Prostate gland (tissue), 2 donors: ENCODE results near the gene CABS1. TPM values are rescaled to one million over a fixed set of nuclear protein-coding genes. Genes with fewer than 3 reads are reported as not detected.

Experiments
- DNase-seq: peaks from one replicate; pipeline ENCODE4 v3.0.0-alpha.2; 2019; ENCODE audit warnings: low spot score
- H3K27ac ChIP-seq, 2 donors: fragments of 200-600 bp; sonication (generic); 2 replicates each; pipeline ENCODE4 v1.5.1; 2017 to 2019
- H3K27me3 ChIP-seq: fragments of 200-600 bp; sonication (generic); replicated peaks from 2 replicates; pipeline ENCODE4 v1.5.1; 2019; ENCODE audit not compliant: insufficient read depth
- H3K36me3 ChIP-seq, 2 donors: fragments of 200-600 bp; sonication (generic); 1 replicate in 1 of 2; 2 replicates in 1 of 2; pipeline versions ENCODE4 v1.5.1 to v1.8.1; 2017 to 2019
- H3K4me1 ChIP-seq: fragments of 200-600 bp; sonication (generic); replicated peaks from 2 replicates; pipeline ENCODE4 v1.5.1; 2019
- H3K4me3 ChIP-seq, 2 donors: fragments of 200-600 bp; sonication (generic); 2 replicates each; pipeline ENCODE4 v1.5.1; 2017 to 2019
- H3K9me3 ChIP-seq: fragments of 200-600 bp; sonication (generic); 2 replicates; pipeline ENCODE4 v1.5.1; 2017
- CTCF ChIP-seq, 4 experiments: fragments of 200-600 bp in 2 of 4; fragments of 450-650 bp in 2 of 4; sonication (generic) in 2 of 4; IDR thresholded peaks; 1 replicate in 3 of 4; 2 replicates in 1 of 4; pipeline ENCODE4 v1.5.1; 2016 to 2019; ENCODE audit warnings: antibody characterized with exemption in 4 of 4, mild to moderate bottlenecking in 2 of 4, moderate library complexity in 2 of 4
- POLR2A ChIP-seq: fragments of 450-650 bp; IDR thresholded peaks from one replicate; pipeline ENCODE4 v1.6.1; 2016; ENCODE audit warnings: antibody characterized with exemption, mild to moderate bottlenecking
- POLR2AphosphoS5 ChIP-seq: sonication (generic); formaldehyde crosslinking; IDR thresholded peaks from one replicate; pipeline ENCODE4 v1.6.1; 2017; ENCODE audit warnings: antibody characterized with exemption
- WGBS: methylation state at CpG from one replicate; pipeline ENCODE4 v1.1.5; 2018; 5-methylcytosine and 5-hydroxymethylcytosine counted together
- intact Hi-C: fragments of 100-400 bp; cut with DNase I; formaldehyde crosslinking; loops from one replicate; pipeline ENCODE4 v1.14.2; 2022
- total RNA-seq, 2 donors: library from RNA; depleted of rRNA; stranded (reverse); fragments of >200 nt; gene quantifications; one replicate each; pipeline ENCODE4 v1.1.0, GENCODE V29; 2016

CABS1 gene
- total RNA-seq, 2 donors from 2014 or later, result 2.4 TPM; not detected in 1

- Histone ChIP-seq H3K27ac (no peak overlapping the region), H3K27me3 (no peaks in the 10 kb centered on the region), H3K36me3 (no peaks in the 10 kb centered on the region), H3K4me1 (no peaks in the 10 kb centered on the region), H3K9me3 (no peaks in the 10 kb centered on the region), H3K4me3 (no peak overlapping the region)
- no peak for DNase-seq
- TF ChIP-seq POLR2AphosphoS5 (no peak), CTCF (IDR thresholded peaks at IDR 0.05) (no peak), POLR2A (no peak)
- intact Hi-C loops, result no loop called here
- WGBS, result 95% methylated on average over 2 of the region's 2 CpGs
Measured at GRCh38 chr4:70299643-70300042, 35.1 kb upstream of the CABS1 start.

GRCh38 chr4:70300215-70300614 lies 34.6 kb upstream of the CABS1 start:
- no peak for TF ChIP-seq CTCF (IDR thresholded peaks at IDR 0.05)
- Histone ChIP-seq H3K9me3 (no peaks in the 10 kb centered on the region), H3K4me1 (no peaks in the 10 kb centered on the region), H3K4me3 (no peak overlapping the region), H3K27me3 (no peaks in the 10 kb centered on the region), H3K27ac (no peak overlapping the region), H3K36me3 (no peaks in the 10 kb centered on the region)
- no peak for DNase-seq
- intact Hi-C loops, result no loop called here
- 97% methylated on average over 4 of the region's 4 CpGs for whole genome bisulfite sequencing

- Histone ChIP-seq H3K4me3 (no peak overlapping the region), H3K4me1 (no peaks in the 10 kb centered on the region), H3K27ac (no peak overlapping the region), H3K27me3 (no peaks in the 10 kb centered on the region), H3K36me3 (no peaks in the 10 kb centered on the region), H3K9me3 (no peaks in the 10 kb centered on the region)
- intact Hi-C loops, result no loop called here
- DNase-seq, result no peak
- TF ChIP-seq POLR2AphosphoS5 (no peak), POLR2A (no peak), CTCF (IDR thresholded peaks at IDR 0.05) (no peak)
- WGBS, result 25% methylated on average over 1 of the region's 1 CpG
Measured at GRCh38 chr4:70303090-70303489, 31.7 kb upstream of the CABS1 start.

- no peaks in the 10 kb centered on the region for H3K36me3 ChIP-seq
- H3K4me1 ChIP-seq, result no peaks in the 10 kb centered on the region
- H3K4me3 ChIP-seq, result no peak overlapping the region
- DNase-seq, result no peak
- intact Hi-C loops, result no loop called here
- WGBS, result 62% methylated on average over 4 of the region's 4 CpGs
- no peaks in the 10 kb centered on the region for H3K9me3 ChIP-seq
- H3K27ac ChIP-seq, result no peak overlapping the region
- TF ChIP-seq POLR2AphosphoS5, result no peak
- TF ChIP-seq CTCF (IDR thresholded peaks at IDR 0.05), result no peak
- TF ChIP-seq POLR2A, result no peak
- no peaks in the 10 kb centered on the region for H3K27me3 ChIP-seq
Measured at GRCh38 chr4:70305601-70306000, 29.2 kb upstream of the CABS1 start.

- no peak for DNase-seq
- no peaks in the 10 kb centered on the region for H3K36me3 ChIP-seq
- no peaks in the 10 kb centered on the region for H3K4me1 ChIP-seq
- H3K9me3 ChIP-seq, result no peaks in the 10 kb centered on the region
- intact Hi-C loops, result no loop called here
- no peak overlapping the region for H3K27ac ChIP-seq
- no peaks in the 10 kb centered on the region for H3K27me3 ChIP-seq
- no peak overlapping the region for H3K4me3 ChIP-seq
- WGBS, result 35% methylated on average over 2 of the region's 2 CpGs
- TF ChIP-seq POLR2A (no peak), POLR2AphosphoS5 (no peak), CTCF (IDR thresholded peaks at IDR 0.05) (no peak)
Measured at GRCh38 chr4:70306076-70306475, 28.7 kb upstream of the CABS1 start.
